ENCODE measurements around the gene C10orf105. TPM values are rescaled to one million over a fixed set of nuclear protein-coding genes. Genes with fewer than 3 reads are reported as not detected.

Gene C10orf105
- total RNA-seq, 1 experiment from 2014 or later, result not detected

DNA sequence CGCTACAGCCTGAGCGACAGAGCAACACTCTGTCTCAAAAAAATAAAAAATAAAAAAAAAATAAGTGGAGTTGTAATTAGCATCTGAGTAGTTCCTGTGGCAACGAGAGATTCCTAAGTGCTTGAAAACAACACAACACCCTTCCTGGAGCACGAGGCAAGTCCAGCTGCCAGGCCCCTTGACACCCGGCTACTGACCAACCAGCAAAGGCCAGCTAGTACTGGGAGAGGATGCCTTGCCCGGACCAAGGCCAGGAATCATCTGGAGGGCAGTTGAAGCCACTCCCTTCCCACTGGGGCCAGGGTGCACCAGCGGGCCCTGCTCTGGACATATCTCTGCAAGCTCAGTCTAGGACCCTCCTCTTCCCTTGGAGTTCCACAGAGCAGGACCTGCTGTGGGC, 536 bp downstream of the C10orf105 start:
- Histone ChIP-seq H3K9me3 (no peaks in the 10 kb centered on the region), H3K4me1 (peaks cover 3% of the 10 kb centered on the region), H3K36me3 (ENCODE audit: control insufficient read depth, insufficient read depth, low read length) (no peaks in the 10 kb centered on the region), H3K27me3 (replicated peaks; ENCODE audit: control insufficient read depth, insufficient read depth, low read length) (0 out of 2 replicates have a peak, but pooled peaks cover 1% of the 10 kb centered on the region), H3K4me3 (ENCODE audit: low read depth, low read length) (no peak overlapping the region)
- no peaks in the 10 kb centered on the region for H3K36me3 Mint-ChIP-seq (ENCODE audit: insufficient read depth, unreplicated experiment)
- H3K9me3 Mint-ChIP-seq (ENCODE audit: unreplicated experiment), result peaks cover 8% of the 10 kb centered on the region
- TF ChIP-seq, protein P1, sequence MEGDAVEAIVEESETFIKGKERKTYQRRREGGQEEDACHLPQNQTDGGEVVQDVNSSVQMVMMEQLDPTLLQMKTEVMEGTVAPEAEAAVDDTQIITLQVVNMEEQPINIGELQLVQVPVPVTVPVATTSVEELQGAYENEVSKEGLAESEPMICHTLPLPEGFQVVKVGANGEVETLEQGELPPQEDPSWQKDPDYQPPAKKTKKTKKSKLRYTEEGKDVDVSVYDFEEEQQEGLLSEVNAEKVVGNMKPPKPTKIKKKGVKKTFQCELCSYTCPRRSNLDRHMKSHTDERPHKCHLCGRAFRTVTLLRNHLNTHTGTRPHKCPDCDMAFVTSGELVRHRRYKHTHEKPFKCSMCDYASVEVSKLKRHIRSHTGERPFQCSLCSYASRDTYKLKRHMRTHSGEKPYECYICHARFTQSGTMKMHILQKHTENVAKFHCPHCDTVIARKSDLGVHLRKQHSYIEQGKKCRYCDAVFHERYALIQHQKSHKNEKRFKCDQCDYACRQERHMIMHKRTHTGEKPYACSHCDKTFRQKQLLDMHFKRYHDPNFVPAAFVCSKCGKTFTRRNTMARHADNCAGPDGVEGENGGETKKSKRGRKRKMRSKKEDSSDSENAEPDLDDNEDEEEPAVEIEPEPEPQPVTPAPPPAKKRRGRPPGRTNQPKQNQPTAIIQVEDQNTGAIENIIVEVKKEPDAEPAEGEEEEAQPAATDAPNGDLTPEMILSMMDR (IDR thresholded peaks at IDR 0.05; ENCODE audit: insufficient read depth in 1 of 2, low read depth in 1 of 2, low read length in 1 of 2, severe bottlenecking in 1 of 2, unreplicated experiment in 1 of 2), result no peak
- ChIA-PET CTCF (interaction anchor here (0.8 to 1.8 kb wide), 4 partner anchors 11 to 54 kb away, joined by 3 to 6 read pairs (median 5); partner anchors contain the start of gene VSIR), POLR2A (no interaction called here)
- no peak overlapping the region for H3K27ac Mint-ChIP-seq (ENCODE audit: unreplicated experiment)
- DNase-seq, result no peak
- H3K4me3 Mint-ChIP-seq (ENCODE audit: unreplicated experiment), result no peak overlapping the region
- no TSS peak for BruUV-seq (replicated peaks)
- H3K4me1 Mint-ChIP-seq (ENCODE audit: low read depth, unreplicated experiment), result no peaks in the 10 kb centered on the region
- intact Hi-C loops (cut with micrococcal nuclease; ENCODE audit: unreplicated experiment), result no loop called here
- H3K27me3 Mint-ChIP-seq (ENCODE audit: insufficient read depth, unreplicated experiment), result no peaks in the 10 kb centered on the region

- Mint-ChIP-seq H3K27ac (ENCODE audit: unreplicated experiment) (no peak overlapping the region), H3K4me3 (ENCODE audit: unreplicated experiment) (no peak overlapping the region), H3K36me3 (ENCODE audit: insufficient read depth, unreplicated experiment) (no peaks in the 10 kb centered on the region), H3K27me3 (ENCODE audit: insufficient read depth, unreplicated experiment) (no peaks in the 10 kb centered on the region), H3K4me1 (ENCODE audit: low read depth, unreplicated experiment) (no peaks in the 10 kb centered on the region), H3K9me3 (ENCODE audit: unreplicated experiment) (peaks cover 8% of the 10 kb centered on the region)
- no peak overlapping the region for H3K4me3 ChIP-seq (ENCODE audit: low read depth, low read length)
- ChIA-PET CTCF (interaction anchor here (1.8 kb wide), 1 partner anchor 22 kb away, joined by 6 read pairs; no protein-coding TSS in a partner anchor), POLR2A (no interaction called here)
- BruUV-seq (replicated peaks), result no TSS peak
- H3K27me3 ChIP-seq (replicated peaks; ENCODE audit: control insufficient read depth, insufficient read depth, low read length), result 0 out of 2 replicates have a peak, but pooled peaks cover 1% of the 10 kb centered on the region
- TF ChIP-seq, protein P1 (IDR thresholded peaks at IDR 0.05; ENCODE audit: insufficient read depth in 1 of 2, low read depth in 1 of 2, low read length in 1 of 2, severe bottlenecking in 1 of 2, unreplicated experiment in 1 of 2), result no peak
- DNase-seq, result no peak
- intact Hi-C loops (cut with micrococcal nuclease; ENCODE audit: unreplicated experiment), result no loop called here
- H3K36me3 ChIP-seq (ENCODE audit: control insufficient read depth, insufficient read depth, low read length), result no peaks in the 10 kb centered on the region
- no peaks in the 10 kb centered on the region for H3K9me3 ChIP-seq
- H3K4me1 ChIP-seq, result peaks cover 10% of the 10 kb centered on the region
These were observed 1.3 kb downstream of the C10orf105 start for GRCh38 chr10:71718165-71718698.

DNA sequence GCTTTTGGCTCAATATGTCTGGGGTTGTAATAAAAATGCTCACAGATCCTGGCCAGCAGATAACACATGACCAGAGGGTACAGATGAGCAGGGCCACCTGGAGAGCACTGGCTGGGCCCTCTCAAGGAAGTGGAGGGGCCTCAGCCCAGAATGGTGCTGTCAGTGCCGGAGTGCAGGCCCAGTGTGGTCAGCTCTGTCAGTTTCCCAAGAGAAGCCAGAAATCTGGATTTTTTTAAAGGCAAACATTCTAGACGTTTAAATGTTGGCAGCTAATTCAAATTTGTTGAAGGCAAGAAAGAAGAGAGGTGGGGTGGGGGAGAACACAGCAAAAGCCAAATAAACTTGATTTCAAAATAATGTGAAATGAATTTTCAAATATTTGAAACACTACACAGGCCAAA, 2.0 kb downstream of the C10orf105 start:
- Mint-ChIP-seq H3K27ac (ENCODE audit: unreplicated experiment) (no peak overlapping the region), H3K4me3 (ENCODE audit: unreplicated experiment) (no peak overlapping the region), H3K9me3 (ENCODE audit: unreplicated experiment) (peaks cover 4% of the 10 kb centered on the region), H3K4me1 (ENCODE audit: low read depth, unreplicated experiment) (no peaks in the 10 kb centered on the region), H3K36me3 (ENCODE audit: insufficient read depth, unreplicated experiment) (no peaks in the 10 kb centered on the region), H3K27me3 (ENCODE audit: insufficient read depth, unreplicated experiment) (no peaks in the 10 kb centered on the region)
- no TSS peak for BruUV-seq (replicated peaks)
- POLR2A ChIA-PET, result no interaction called here
- Histone ChIP-seq H3K36me3 (ENCODE audit: control insufficient read depth, insufficient read depth, low read length) (no peaks in the 10 kb centered on the region), H3K27me3 (replicated peaks; ENCODE audit: control insufficient read depth, insufficient read depth, low read length) (0 out of 2 replicates have a peak, but pooled peaks cover 1% of the 10 kb centered on the region), H3K4me3 (ENCODE audit: low read depth, low read length) (no peak overlapping the region), H3K9me3 (no peaks in the 10 kb centered on the region), H3K4me1 (peaks cover 10% of the 10 kb centered on the region)
- intact Hi-C loops (cut with micrococcal nuclease; ENCODE audit: unreplicated experiment), result no loop called here
- CTCF ChIA-PET, result interaction anchor here (1.8 kb wide), 1 partner anchor 21 kb away, joined by 6 read pairs; no protein-coding TSS in a partner anchor
- TF ChIP-seq, protein P1 (IDR thresholded peaks at IDR 0.05; ENCODE audit: insufficient read depth in 1 of 2, low read depth in 1 of 2, low read length in 1 of 2, severe bottlenecking in 1 of 2, unreplicated experiment in 1 of 2), result no peak
- no peak for DNase-seq
